ENCODE results near the gene PRKG2.

PRKG2 gene

DNA sequence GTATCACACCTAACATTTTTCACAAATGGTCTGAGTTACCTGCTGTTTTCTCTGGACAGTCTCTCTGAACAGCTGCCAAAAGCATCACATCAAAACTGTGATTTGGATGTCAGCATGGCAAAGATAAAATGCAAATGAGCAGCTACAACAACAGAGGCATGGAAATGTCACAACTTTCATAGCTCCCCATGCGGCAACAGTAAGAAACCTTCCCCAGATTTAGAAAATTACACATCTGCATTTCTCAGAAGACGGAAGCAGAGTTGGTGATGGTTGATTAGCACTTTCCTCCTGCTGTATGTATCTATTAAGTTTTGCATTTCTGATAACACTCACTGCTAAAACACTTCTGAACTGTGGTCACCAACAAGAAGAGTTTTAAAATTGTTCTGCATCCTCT lies 9.7 kb downstream of the PRKG2 start:
- H3K4me3 ChIP-seq, result no peak overlapping the region
- H3K9ac ChIP-seq (ENCODE audit: insufficient read length), result no peak overlapping the region

GRCh38 chr4:81204571-81204970 lies 10.5 kb downstream of the PRKG2 start:
- Histone ChIP-seq H3K9me3 (ENCODE audit: low read depth, low read length) (no peaks in the 10 kb centered on the region), H3K9ac (ENCODE audit: insufficient read length) (no peak overlapping the region), H3K4me3 (no peak overlapping the region), H3K27ac (no peak overlapping the region), H3K36me3 (ENCODE audit: insufficient read depth, low read length) (no peaks in the 10 kb centered on the region)
- no peak for DNase-seq (ENCODE audit: low read depth, low spot score)
- TF ChIP-seq EZH2 (IDR thresholded peaks at IDR 0.05), result no peak
- TF ChIP-seq POLR2AphosphoS5 (IDR thresholded peaks at IDR 0.05; ENCODE audit: borderline replicate concordance, low read depth, low read length), result no peak

More for the DNA sequence above, 9.7 kb downstream of the PRKG2 start:
- no peak for DNase-seq (ENCODE audit: low read depth, low spot score)
- H3K9me3 ChIP-seq (ENCODE audit: low read depth, low read length), result no peaks in the 10 kb centered on the region
- H3K27ac ChIP-seq, result no peak overlapping the region
- TF ChIP-seq FOXP2 (optimal IDR thresholded peaks at IDR 0.05; ENCODE audit: control extremely low read depth, extremely low read length, insufficient read depth), result no peak
- no peak for TF ChIP-seq EZH2 (IDR thresholded peaks at IDR 0.05)
- TF ChIP-seq POLR2AphosphoS5 (IDR thresholded peaks at IDR 0.05; ENCODE audit: borderline replicate concordance, low read depth, low read length), result no peak
- no peaks in the 10 kb centered on the region for H3K36me3 ChIP-seq (ENCODE audit: insufficient read depth, low read length)

DNA sequence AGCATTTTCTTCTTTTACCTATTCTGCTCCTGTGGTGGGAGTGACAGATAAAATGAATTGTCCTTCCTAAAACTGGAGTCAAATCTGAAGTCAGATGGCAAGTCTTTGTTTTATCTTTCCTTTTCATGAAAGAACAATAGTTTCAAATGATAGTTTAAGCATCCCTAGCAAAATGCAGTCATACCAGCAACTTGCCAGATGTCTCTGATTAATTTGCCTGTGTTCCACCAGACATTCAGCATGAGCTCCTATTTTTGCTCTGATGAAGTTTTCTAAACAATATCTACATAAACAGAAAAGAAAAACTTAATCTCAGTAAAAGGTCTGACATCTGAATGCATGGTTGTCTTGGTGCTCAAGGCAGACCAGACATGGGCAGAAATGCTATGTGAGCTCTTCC lies 15.2 kb downstream of the PRKG2 start:
- H3K4me3 ChIP-seq, result no peak overlapping the region
- H3K9me3 ChIP-seq (ENCODE audit: low read depth, low read length), result no peaks in the 10 kb centered on the region
- TF ChIP-seq EZH2 (IDR thresholded peaks at IDR 0.05) (no peak), FOXP2 (optimal IDR thresholded peaks at IDR 0.05; ENCODE audit: control extremely low read depth, extremely low read length, insufficient read depth) (no peak), POLR2AphosphoS5 (IDR thresholded peaks at IDR 0.05; ENCODE audit: borderline replicate concordance, low read depth, low read length) (no peak)
- DNase-seq (ENCODE audit: low read depth, low spot score), result no peak
- H3K36me3 ChIP-seq (ENCODE audit: insufficient read depth, low read length), result no peaks in the 10 kb centered on the region
- no peak overlapping the region for H3K9ac ChIP-seq (ENCODE audit: insufficient read length)
- H3K27ac ChIP-seq, result no peak overlapping the region

GRCh38 chr4:81198609-81199008 lies 16.4 kb downstream of the PRKG2 start:
- no peak for TF ChIP-seq POLR2AphosphoS5 (IDR thresholded peaks at IDR 0.05; ENCODE audit: borderline replicate concordance, low read depth, low read length)
- TF ChIP-seq EZH2 (IDR thresholded peaks at IDR 0.05), result no peak
- no peak for TF ChIP-seq FOXP2 (optimal IDR thresholded peaks at IDR 0.05; ENCODE audit: control extremely low read depth, extremely low read length, insufficient read depth)
- no peak for DNase-seq (ENCODE audit: low read depth, low spot score)
- Histone ChIP-seq H3K36me3 (ENCODE audit: insufficient read depth, low read length) (no peaks in the 10 kb centered on the region), H3K9ac (ENCODE audit: insufficient read length) (no peak overlapping the region), H3K27ac (no peak overlapping the region), H3K4me3 (no peak overlapping the region), H3K9me3 (ENCODE audit: low read depth, low read length) (no peaks in the 10 kb centered on the region)

DNA sequence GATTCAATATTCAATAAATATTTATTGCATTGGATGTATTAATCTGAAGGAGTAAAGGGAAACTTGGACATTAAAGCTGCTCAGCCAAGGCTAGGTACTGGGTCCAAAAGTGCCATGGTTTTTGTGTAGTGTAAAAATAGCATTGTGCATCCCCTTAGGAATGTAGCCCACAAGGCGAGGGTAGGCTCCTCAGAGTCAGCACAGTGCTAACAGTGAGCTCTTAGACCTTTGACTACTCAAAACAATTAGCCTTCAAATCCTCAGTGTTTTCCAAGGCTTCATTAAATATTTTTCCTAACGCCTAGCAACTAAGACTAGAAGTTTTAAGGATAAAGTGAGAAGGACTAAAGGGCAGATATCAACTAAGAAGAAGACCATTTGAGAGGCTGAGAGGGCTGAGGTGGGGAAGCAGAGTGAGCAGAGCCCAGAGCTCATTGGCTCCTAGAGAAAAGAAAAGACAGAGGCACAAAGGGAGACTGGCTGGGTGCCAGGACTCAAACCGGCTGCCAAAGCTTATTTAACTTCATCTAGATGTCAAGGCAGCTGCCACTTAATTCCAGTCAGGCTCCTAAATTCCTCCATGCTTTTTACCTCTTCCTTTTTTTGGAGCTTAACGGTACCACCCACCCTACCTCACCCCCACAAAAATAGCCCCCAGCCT lies 17.0 kb downstream of the PRKG2 start:
- Histone ChIP-seq H3K4me3 (no peak overlapping the region), H3K27ac (no peak overlapping the region), H3K36me3 (ENCODE audit: insufficient read depth, low read length) (no peaks in the 10 kb centered on the region), H3K9ac (ENCODE audit: insufficient read length) (no peak overlapping the region), H3K9me3 (ENCODE audit: low read depth, low read length) (no peaks in the 10 kb centered on the region)
- no peak for TF ChIP-seq POLR2AphosphoS5 (IDR thresholded peaks at IDR 0.05; ENCODE audit: borderline replicate concordance, low read depth, low read length)
- TF ChIP-seq FOXP2 (optimal IDR thresholded peaks at IDR 0.05; ENCODE audit: control extremely low read depth, extremely low read length, insufficient read depth), result no peak
- TF ChIP-seq EZH2 (IDR thresholded peaks at IDR 0.05), result no peak
- DNase-seq (ENCODE audit: low read depth, low spot score), result no peak

DNA sequence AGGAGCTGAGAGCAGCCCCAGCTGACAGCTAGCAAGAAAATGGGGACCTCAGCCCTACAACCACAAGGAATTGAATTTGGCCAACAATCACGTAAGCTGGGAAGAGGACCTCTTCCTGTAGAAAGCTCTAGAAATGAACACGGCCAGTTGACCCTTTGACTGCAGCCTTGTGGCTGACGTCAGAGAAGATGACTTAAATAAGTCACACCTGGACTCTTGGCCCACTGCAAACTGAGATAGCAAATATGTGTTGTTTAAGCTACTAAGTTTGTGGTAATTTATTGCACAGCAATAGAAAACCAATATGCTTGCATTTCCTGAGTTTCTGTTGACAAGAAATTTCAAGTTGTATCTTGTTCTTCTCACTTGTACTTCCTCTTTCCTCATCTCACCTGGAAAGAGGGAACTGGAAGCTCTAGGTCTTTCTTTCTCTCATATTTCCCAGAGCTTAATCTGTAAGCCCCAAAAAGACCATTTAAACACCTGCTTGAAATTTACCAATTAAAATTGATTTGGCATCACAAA lies 18.8 kb downstream of the PRKG2 start:
- Histone ChIP-seq H3K9ac (ENCODE audit: insufficient read length) (no peak overlapping the region), H3K27ac (no peak overlapping the region)
- TF ChIP-seq POLR2AphosphoS5 (IDR thresholded peaks at IDR 0.05; ENCODE audit: borderline replicate concordance, low read depth, low read length) (no peak), FOXP2 (optimal IDR thresholded peaks at IDR 0.05; ENCODE audit: control extremely low read depth, extremely low read length, insufficient read depth) (no peak), EZH2 (IDR thresholded peaks at IDR 0.05) (no peak)

GRCh38 chr4:81195475-81195874 lies 19.5 kb downstream of the PRKG2 start:
- Histone ChIP-seq H3K9me3 (ENCODE audit: low read depth, low read length) (no peaks in the 10 kb centered on the region), H3K4me3 (no peak overlapping the region), H3K27ac (no peak overlapping the region), H3K36me3 (ENCODE audit: insufficient read depth, low read length) (no peaks in the 10 kb centered on the region), H3K9ac (ENCODE audit: insufficient read length) (no peak overlapping the region)
- no peak for DNase-seq (ENCODE audit: low read depth, low spot score)
- no peak for TF ChIP-seq FOXP2 (optimal IDR thresholded peaks at IDR 0.05; ENCODE audit: control extremely low read depth, extremely low read length, insufficient read depth)

More for the DNA sequence above, 18.8 kb downstream of the PRKG2 start:
- H3K9me3 ChIP-seq (ENCODE audit: low read depth, low read length), result no peaks in the 10 kb centered on the region
- DNase-seq (ENCODE audit: low read depth, low spot score), result no peak
- no peaks in the 10 kb centered on the region for H3K36me3 ChIP-seq (ENCODE audit: insufficient read depth, low read length)
- H3K4me3 ChIP-seq, result no peak overlapping the region

GRCh38 chr4:81194286-81194685 lies 20.7 kb downstream of the PRKG2 start:
- no peak for DNase-seq (ENCODE audit: low read depth, low spot score)
- no peak overlapping the region for H3K27ac ChIP-seq
- no peak overlapping the region for H3K4me3 ChIP-seq
- no peak for TF ChIP-seq EZH2 (IDR thresholded peaks at IDR 0.05)
- H3K36me3 ChIP-seq (ENCODE audit: insufficient read depth, low read length), result no peaks in the 10 kb centered on the region
- no peaks in the 10 kb centered on the region for H3K9me3 ChIP-seq (ENCODE audit: low read depth, low read length)
- H3K9ac ChIP-seq (ENCODE audit: insufficient read length), result no peak overlapping the region

- H3K4me3 ChIP-seq, result no peak overlapping the region
- no peaks in the 10 kb centered on the region for H3K9me3 ChIP-seq (ENCODE audit: low read depth, low read length)
- no peak for DNase-seq (ENCODE audit: low read depth, low spot score)
- TF ChIP-seq EZH2 (IDR thresholded peaks at IDR 0.05) (no peak), POLR2AphosphoS5 (IDR thresholded peaks at IDR 0.05; ENCODE audit: borderline replicate concordance, low read depth, low read length) (no peak), FOXP2 (optimal IDR thresholded peaks at IDR 0.05; ENCODE audit: control extremely low read depth, extremely low read length, insufficient read depth) (no peak)
- H3K9ac ChIP-seq (ENCODE audit: insufficient read length), result no peak overlapping the region
- no peak overlapping the region for H3K27ac ChIP-seq
- H3K36me3 ChIP-seq (ENCODE audit: insufficient read depth, low read length), result no peaks in the 10 kb centered on the region
Observed at GRCh38 chr4:81180916-81181315, 34.1 kb downstream of the PRKG2 start.

Data from SK-N-MC (cell line).